Measurements from ENCODE around the gene CDH23.

DNA sequence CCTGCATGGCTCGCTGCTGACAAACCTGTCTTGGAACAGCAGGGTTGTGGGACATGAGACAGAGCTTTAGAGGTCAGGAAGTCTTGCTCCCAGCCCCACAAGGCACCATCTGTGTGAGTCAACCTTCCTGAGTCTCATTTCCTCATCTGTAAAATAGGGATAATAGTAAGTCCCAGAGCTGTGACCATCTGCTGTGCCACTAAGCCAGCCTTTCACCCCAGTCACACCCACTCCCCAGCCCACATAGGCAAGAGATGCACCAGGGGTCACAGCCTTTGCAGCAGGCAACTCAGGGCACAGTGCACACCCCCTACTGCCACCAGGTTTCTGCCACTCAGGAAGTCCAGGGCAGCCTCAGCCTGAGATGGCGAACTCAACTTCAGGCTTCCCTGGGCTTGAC is 29.4 kb upstream of the CDH23 start:
- TF ChIP-seq, protein P1, sequence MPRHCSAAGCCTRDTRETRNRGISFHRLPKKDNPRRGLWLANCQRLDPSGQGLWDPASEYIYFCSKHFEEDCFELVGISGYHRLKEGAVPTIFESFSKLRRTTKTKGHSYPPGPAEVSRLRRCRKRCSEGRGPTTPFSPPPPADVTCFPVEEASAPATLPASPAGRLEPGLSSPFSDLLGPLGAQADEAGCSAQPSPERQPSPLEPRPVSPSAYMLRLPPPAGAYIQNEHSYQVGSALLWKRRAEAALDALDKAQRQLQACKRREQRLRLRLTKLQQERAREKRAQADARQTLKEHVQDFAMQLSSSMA (CRISPR knock-in tag; IDR thresholded peaks at IDR 0.05), result no peak
- TF ChIP-seq, protein P2, sequence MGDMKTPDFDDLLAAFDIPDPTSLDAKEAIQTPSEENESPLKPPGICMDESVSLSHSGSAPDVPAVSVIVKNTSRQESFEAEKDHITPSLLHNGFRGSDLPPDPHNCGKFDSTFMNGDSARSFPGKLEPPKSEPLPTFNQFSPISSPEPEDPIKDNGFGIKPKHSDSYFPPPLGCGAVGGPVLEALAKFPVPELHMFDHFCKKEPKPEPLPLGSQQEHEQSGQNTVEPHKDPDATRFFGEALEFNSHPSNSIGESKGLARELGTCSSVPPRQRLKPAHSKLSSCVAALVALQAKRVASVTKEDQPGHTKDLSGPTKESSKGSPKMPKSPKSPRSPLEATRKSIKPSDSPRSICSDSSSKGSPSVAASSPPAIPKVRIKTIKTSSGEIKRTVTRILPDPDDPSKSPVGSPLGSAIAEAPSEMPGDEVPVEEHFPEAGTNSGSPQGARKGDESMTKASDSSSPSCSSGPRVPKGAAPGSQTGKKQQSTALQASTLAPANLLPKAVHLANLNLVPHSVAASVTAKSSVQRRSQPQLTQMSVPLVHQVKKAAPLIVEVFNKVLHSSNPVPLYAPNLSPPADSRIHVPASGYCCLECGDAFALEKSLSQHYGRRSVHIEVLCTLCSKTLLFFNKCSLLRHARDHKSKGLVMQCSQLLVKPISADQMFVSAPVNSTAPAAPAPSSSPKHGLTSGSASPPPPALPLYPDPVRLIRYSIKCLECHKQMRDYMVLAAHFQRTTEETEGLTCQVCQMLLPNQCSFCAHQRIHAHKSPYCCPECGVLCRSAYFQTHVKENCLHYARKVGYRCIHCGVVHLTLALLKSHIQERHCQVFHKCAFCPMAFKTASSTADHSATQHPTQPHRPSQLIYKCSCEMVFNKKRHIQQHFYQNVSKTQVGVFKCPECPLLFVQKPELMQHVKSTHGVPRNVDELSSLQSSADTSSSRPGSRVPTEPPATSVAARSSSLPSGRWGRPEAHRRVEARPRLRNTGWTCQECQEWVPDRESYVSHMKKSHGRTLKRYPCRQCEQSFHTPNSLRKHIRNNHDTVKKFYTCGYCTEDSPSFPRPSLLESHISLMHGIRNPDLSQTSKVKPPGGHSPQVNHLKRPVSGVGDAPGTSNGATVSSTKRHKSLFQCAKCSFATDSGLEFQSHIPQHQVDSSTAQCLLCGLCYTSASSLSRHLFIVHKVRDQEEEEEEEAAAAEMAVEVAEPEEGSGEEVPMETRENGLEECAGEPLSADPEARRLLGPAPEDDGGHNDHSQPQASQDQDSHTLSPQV (IDR thresholded peaks at IDR 0.05), result no peak
- TF ChIP-seq NRF1 (conservative IDR thresholded peaks at IDR 0.05 in 1 of 2, IDR thresholded peaks at IDR 0.05 in 1 of 2) (no peak), CBX3 (IDR thresholded peaks at IDR 0.05; ENCODE audit: borderline replicate concordance in 1 of 2, low read length in 2 of 2) (no peak), FOXA3 (CRISPR knock-in tag; conservative IDR thresholded peaks at IDR 0.05 in 1 of 2, IDR thresholded peaks at IDR 0.05 in 1 of 2) (no peak), ERF (CRISPR knock-in tag; IDR thresholded peaks at IDR 0.05) (no peak), DNMT1 (IDR thresholded peaks at IDR 0.05) (no peak), HNRNPL (IDR thresholded peaks at IDR 0.05; ENCODE audit: low read depth, low read length) (no peak), ZFX (CRISPR knock-in tag; IDR thresholded peaks at IDR 0.05) (no peak), KAT7 (CRISPR knock-in tag; IDR thresholded peaks at IDR 0.05; ENCODE audit: borderline replicate concordance) (no peak), ZNF77 (CRISPR knock-in tag; IDR thresholded peaks at IDR 0.05) (no peak)
- TF ChIP-seq, protein P3, sequence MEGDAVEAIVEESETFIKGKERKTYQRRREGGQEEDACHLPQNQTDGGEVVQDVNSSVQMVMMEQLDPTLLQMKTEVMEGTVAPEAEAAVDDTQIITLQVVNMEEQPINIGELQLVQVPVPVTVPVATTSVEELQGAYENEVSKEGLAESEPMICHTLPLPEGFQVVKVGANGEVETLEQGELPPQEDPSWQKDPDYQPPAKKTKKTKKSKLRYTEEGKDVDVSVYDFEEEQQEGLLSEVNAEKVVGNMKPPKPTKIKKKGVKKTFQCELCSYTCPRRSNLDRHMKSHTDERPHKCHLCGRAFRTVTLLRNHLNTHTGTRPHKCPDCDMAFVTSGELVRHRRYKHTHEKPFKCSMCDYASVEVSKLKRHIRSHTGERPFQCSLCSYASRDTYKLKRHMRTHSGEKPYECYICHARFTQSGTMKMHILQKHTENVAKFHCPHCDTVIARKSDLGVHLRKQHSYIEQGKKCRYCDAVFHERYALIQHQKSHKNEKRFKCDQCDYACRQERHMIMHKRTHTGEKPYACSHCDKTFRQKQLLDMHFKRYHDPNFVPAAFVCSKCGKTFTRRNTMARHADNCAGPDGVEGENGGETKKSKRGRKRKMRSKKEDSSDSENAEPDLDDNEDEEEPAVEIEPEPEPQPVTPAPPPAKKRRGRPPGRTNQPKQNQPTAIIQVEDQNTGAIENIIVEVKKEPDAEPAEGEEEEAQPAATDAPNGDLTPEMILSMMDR (IDR thresholded peaks at IDR 0.05 in 2 of 3, conservative IDR thresholded peaks at IDR 0.05 in 1 of 3; ENCODE audit: insufficient read depth in 2 of 3, low read depth in 1 of 3, low read length in 3 of 3), result no peak
- TF ChIP-seq, protein P4, sequence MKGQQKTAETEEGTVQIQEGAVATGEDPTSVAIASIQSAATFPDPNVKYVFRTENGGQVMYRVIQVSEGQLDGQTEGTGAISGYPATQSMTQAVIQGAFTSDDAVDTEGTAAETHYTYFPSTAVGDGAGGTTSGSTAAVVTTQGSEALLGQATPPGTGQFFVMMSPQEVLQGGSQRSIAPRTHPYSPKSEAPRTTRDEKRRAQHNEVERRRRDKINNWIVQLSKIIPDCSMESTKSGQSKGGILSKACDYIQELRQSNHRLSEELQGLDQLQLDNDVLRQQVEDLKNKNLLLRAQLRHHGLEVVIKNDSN (CRISPR knock-in tag; IDR thresholded peaks at IDR 0.05), result no peak
- TF ChIP-seq, protein P5, sequence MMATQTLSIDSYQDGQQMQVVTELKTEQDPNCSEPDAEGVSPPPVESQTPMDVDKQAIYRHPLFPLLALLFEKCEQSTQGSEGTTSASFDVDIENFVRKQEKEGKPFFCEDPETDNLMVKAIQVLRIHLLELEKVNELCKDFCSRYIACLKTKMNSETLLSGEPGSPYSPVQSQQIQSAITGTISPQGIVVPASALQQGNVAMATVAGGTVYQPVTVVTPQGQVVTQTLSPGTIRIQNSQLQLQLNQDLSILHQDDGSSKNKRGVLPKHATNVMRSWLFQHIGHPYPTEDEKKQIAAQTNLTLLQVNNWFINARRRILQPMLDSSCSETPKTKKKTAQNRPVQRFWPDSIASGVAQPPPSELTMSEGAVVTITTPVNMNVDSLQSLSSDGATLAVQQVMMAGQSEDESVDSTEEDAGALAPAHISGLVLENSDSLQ (IDR thresholded peaks at IDR 0.05), result no peak
